ENCODE results near the gene SLC29A2. TPM values are rescaled to one million over a fixed set of nuclear protein-coding genes. Genes with fewer than 3 reads are reported as not detected.

SLC29A2 gene
- total and polyA plus RNA-seq, 2 donors (not counting 3 experiments of a cell fraction or from before 2014, with no cell fraction given), result 2.4 to 5.2 TPM

- Histone ChIP-seq H3K4me1 (ENCODE audit: control insufficient read depth, extremely low read depth, insufficient read depth, low read length) (no peaks in the 10 kb centered on the region), H3K36me3 (ENCODE audit: control insufficient read depth in 2 of 2, extremely low read depth in 1 of 2, insufficient read depth in 2 of 2, low read length in 2 of 2) (no peaks in the 10 kb centered on the region), H3K27ac (ENCODE audit: insufficient read depth, low read depth, low read length) (no peak overlapping the region), H3K79me2 (ENCODE audit: control insufficient read depth, insufficient read depth, low read length) (no peaks in the 10 kb centered on the region), H3K9ac (replicated peaks; ENCODE audit: extremely low read depth, insufficient read depth, low read length) (no peak overlapping the region), H2AFZ (ENCODE audit: low read depth, low read length) (no peak overlapping the region), H3K27me3 (ENCODE audit: control insufficient read depth in 2 of 2, insufficient read depth in 2 of 2, low read length in 2 of 2) (peaks cover 19 to 20% of the 10 kb centered on the region in 2 experiments), H3K4me2 (ENCODE audit: insufficient read depth, low read length) (no peak overlapping the region), H3K9me1 (replicated peaks; ENCODE audit: control insufficient read depth, extremely low read depth, insufficient read depth, low read length) (no peaks in the 10 kb centered on the region), H4K20me1 (replicated peaks; ENCODE audit: control insufficient read depth, extremely low read depth, insufficient read depth, low read length) (no peaks in the 10 kb centered on the region), H3K9me3 (replicated peaks; ENCODE audit: control insufficient read depth, insufficient read depth, low read length) (no peaks in the 10 kb centered on the region), H3K4me3 (replicated peaks in 1 of 3; ENCODE audit: insufficient read depth in 1 of 3, low read depth in 1 of 3, low read length in 3 of 3) (no peak overlapping the region)
- CTCF ChIA-PET, result interaction anchor here (1.3 kb wide), 1 partner anchor 27 kb away, joined by 4 read pairs; no protein-coding TSS in a partner anchor
- dilution Hi-C loops (cut with MboI; ENCODE audit: extremely low pct_ligation_motif_present, low sequenced_read_pairs), result no loop called here
- no TSS peak for BruUV-seq (replicated peaks)
- no peak for DNase-seq (ENCODE audit: low read depth, low spot score)
- FAIRE-seq, result no peak
- no peak for TF ChIP-seq JUN (IDR thresholded peaks at IDR 0.05; ENCODE audit: borderline replicate concordance, insufficient read depth, insufficient read length, low read depth)
- TF ChIP-seq MYC (IDR thresholded peaks at IDR 0.05; ENCODE audit: low read depth, low read length), result no peak
- TF ChIP-seq FOS (IDR thresholded peaks at IDR 0.05; ENCODE audit: borderline replicate concordance, insufficient read depth, low read length), result no peak
- TF ChIP-seq GATA2 (IDR thresholded peaks at IDR 0.05; ENCODE audit: insufficient read depth, insufficient read length, low read depth, low read length), result no peak
- no peak for TF ChIP-seq MAX (IDR thresholded peaks at IDR 0.05; ENCODE audit: insufficient read depth, insufficient read length)
- no peak for TF ChIP-seq EZH2 (IDR thresholded peaks at IDR 0.05; ENCODE audit: borderline replicate concordance, low read depth, low read length, severe bottlenecking)
- no peak for TF ChIP-seq POLR2AphosphoS5 (IDR thresholded peaks at IDR 0.05; ENCODE audit: insufficient read depth, low read depth, low read length)
- no peak for TF ChIP-seq POLR2A (IDR thresholded peaks at IDR 0.05; ENCODE audit: low read depth, low read length)
- no peak for TF ChIP-seq CTCF (IDR thresholded peaks at IDR 0.05; ENCODE audit: extremely low read depth in 1 of 2, insufficient read depth in 1 of 2, low read depth in 1 of 2, low read length in 2 of 2)
- intact Hi-C loops (cut with micrococcal nuclease), result no loop called here
- POLR2A ChIA-PET, result no interaction called here
These were observed 43.9 kb upstream of the SLC29A2 start for GRCh38 chr11:66415423-66415822.
